HFFc6 (cell line): Measurements from ENCODE around the gene TTC8. TPM values are rescaled to one million over a fixed set of nuclear protein-coding genes. Genes with fewer than 3 reads are reported as not detected.

Source experiments
- DNase-seq: peaks from one replicate; pipeline ENCODE4 v3.0.0-alpha.2; 2018
- H3K27ac Mint-ChIP-seq: 2 replicates; pipeline ENCODE4 v1.8.0; 2020; ENCODE audit warnings: mild to moderate bottlenecking, mixed read lengths
- H3K27me3 Mint-ChIP-seq: 2 replicates; pipeline ENCODE4 v1.8.0; 2021; ENCODE audit warnings: mild to moderate bottlenecking, moderate library complexity, mixed read lengths; ENCODE audit not compliant: insufficient read depth
- H3K36me3 Mint-ChIP-seq: 2 replicates; pipeline ENCODE4 v1.8.0; 2021; ENCODE audit warnings: low read depth, mixed read lengths
- H3K4me1 Mint-ChIP-seq: 2 replicates; pipeline ENCODE4 v1.8.0; 2020; ENCODE audit warnings: low read depth, mixed read lengths
- H3K4me3 Mint-ChIP-seq: 2 replicates; pipeline ENCODE4 v1.8.0; 2020; ENCODE audit warnings: mild to moderate bottlenecking, moderate library complexity, mixed read lengths
- H3K9me3 Mint-ChIP-seq: 2 replicates; pipeline ENCODE4 v1.8.0; 2020; ENCODE audit warnings: mild to moderate bottlenecking, mixed read lengths
- total RNA-seq, 6 experiments: library from RNA; stranded (reverse); fragmentation: NEBNext Ultra II Directional; extraction: Animal tissue kit (Norgen Biotek cat#: 25700); gene quantifications; 2 replicates in 1 of 6; 3 replicates in 5 of 6; pipeline ENCODE4 v1.2.3, GENCODE V29; 2021
- TF ChIP-seq, protein P1 (sequence below): fragments of 200-600 bp; sonication (generic); IDR thresholded peaks from 2 replicates; pipeline ENCODE4 v1.5.0; 2021; ENCODE audit warnings: antibody characterized with exemption, mild to moderate bottlenecking

Gene TTC8
- total RNA-seq, 6 experiments from 2014 or later, result 51.3 to 70.0 (median 58.5) TPM

DNA sequence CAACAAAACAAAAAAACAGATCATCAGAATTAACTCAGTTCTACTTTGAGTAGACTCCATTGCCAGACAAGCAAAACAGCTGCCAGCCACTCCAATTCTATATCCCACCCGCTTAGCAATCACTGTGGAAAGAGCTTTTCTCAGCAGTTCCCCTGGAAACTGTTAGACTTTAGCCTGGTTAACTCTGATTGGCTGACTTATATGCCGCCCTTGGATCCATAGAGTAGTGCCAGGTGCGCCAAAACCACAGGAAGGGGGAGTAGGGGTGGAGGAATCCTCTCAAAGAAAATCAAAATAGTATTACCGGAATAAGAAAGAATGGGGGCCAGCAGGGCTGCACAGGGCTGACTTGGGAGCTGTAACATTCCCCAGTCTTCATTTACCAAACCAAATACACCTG lies 26.3 kb upstream of the TTC8 start:
- no peak for DNase-seq
- H3K27ac Mint-ChIP-seq, result no peak overlapping the region
- no peaks in the 10 kb centered on the region for H3K27me3 Mint-ChIP-seq
- H3K4me1 Mint-ChIP-seq, result peaks cover 23% of the 10 kb centered on the region
- H3K9me3 Mint-ChIP-seq, result no peaks in the 10 kb centered on the region; the same call in 1 of the 2 replicates
- H3K36me3 Mint-ChIP-seq, result peaks cover 5% of the 10 kb centered on the region; the same call in 1 of the 2 replicates
- TF ChIP-seq, protein P1, sequence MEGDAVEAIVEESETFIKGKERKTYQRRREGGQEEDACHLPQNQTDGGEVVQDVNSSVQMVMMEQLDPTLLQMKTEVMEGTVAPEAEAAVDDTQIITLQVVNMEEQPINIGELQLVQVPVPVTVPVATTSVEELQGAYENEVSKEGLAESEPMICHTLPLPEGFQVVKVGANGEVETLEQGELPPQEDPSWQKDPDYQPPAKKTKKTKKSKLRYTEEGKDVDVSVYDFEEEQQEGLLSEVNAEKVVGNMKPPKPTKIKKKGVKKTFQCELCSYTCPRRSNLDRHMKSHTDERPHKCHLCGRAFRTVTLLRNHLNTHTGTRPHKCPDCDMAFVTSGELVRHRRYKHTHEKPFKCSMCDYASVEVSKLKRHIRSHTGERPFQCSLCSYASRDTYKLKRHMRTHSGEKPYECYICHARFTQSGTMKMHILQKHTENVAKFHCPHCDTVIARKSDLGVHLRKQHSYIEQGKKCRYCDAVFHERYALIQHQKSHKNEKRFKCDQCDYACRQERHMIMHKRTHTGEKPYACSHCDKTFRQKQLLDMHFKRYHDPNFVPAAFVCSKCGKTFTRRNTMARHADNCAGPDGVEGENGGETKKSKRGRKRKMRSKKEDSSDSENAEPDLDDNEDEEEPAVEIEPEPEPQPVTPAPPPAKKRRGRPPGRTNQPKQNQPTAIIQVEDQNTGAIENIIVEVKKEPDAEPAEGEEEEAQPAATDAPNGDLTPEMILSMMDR, result no peak
- H3K4me3 Mint-ChIP-seq, result no peak overlapping the region

- Mint-ChIP-seq H3K36me3 (peaks cover 8% of the 10 kb centered on the region; the same call in 1 of the 2 replicates), H3K27ac (no peak overlapping the region), H3K4me3 (no peak overlapping the region), H3K4me1 (peaks cover 18% of the 10 kb centered on the region), H3K27me3 (no peaks in the 10 kb centered on the region), H3K9me3 (peaks cover 3% of the 10 kb centered on the region; the same call in 1 of the 2 replicates)
- no peak for DNase-seq
- TF ChIP-seq, protein P1, result no peak
Measured at GRCh38 chr14:88799522-88799921, 24.9 kb upstream of the TTC8 start.

- Mint-ChIP-seq H3K27me3 (peaks cover 1% of the 10 kb centered on the region; the same call in 1 of the 2 replicates), H3K4me3 (no peak overlapping the region)
- TF ChIP-seq, protein P1, result no peak
Measured at GRCh38 chr14:88802596-88802995, 21.9 kb upstream of the TTC8 start.

DNA sequence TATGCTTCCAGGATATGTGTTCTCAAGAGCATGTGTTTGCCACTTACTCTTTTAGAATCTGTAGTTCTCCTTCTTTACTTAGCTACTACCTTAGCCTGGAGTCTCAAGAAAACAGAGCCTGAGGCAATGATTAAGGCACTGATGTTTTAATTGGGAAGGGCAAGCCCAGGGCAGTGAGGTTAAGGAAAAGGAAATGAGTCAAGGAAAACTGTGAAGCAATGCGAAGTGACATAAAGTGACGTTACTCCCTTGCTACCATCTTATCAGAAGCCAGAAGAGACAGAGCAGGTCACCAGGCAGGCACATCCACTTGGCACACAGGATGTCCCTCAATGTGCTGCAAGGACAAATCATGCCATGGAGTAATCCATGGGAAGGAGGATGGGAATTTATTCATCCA lies 20.4 kb upstream of the TTC8 start:
- peaks cover 26% of the 10 kb centered on the region; the same call in 1 of the 2 replicates for H3K36me3 Mint-ChIP-seq
- peaks cover 21% of the 10 kb centered on the region for H3K9me3 Mint-ChIP-seq
- H3K27me3 Mint-ChIP-seq, result peaks cover 1% of the 10 kb centered on the region; the same call in 1 of the 2 replicates
- peak; percentile 44 for DNase-seq
- TF ChIP-seq, protein P1, result no peak
- no peak overlapping the region for H3K27ac Mint-ChIP-seq
- no peak overlapping the region for H3K4me3 Mint-ChIP-seq
- peaks cover 10% of the 10 kb centered on the region for H3K4me1 Mint-ChIP-seq

More at GRCh38 chr14:88802596-88802995, 21.9 kb upstream of the TTC8 start:
- peaks cover 10% of the 10 kb centered on the region for H3K4me1 Mint-ChIP-seq
- H3K27ac Mint-ChIP-seq, result no peak overlapping the region
- peaks cover 11% of the 10 kb centered on the region for H3K9me3 Mint-ChIP-seq
- no peak for DNase-seq
- H3K36me3 Mint-ChIP-seq, result peaks cover 20% of the 10 kb centered on the region; the same call in 1 of the 2 replicates

DNA sequence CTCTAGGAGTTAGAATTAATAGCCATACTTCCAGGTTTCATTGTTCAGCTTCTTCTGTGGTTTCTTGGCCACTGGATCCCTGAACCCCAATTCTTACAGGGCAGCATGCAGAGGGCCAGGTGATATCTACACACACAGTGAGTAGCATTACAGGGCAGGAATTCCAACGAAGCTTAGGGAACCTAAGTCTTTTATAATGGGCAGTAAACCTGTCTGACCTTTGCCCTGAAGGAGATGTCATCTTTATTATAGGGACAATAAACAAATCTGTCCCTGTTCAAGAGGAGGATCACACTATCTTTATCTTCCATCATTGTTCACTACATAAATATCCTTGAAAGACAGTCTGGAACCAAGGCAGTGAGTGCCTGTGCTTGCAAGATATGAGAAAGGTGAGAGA lies 20.0 kb upstream of the TTC8 start:
- Mint-ChIP-seq H3K27ac (no peak overlapping the region), H3K36me3 (peaks cover 31% of the 10 kb centered on the region; the same call in 1 of the 2 replicates), H3K27me3 (peaks cover 1% of the 10 kb centered on the region; the same call in 1 of the 2 replicates), H3K4me3 (no peak overlapping the region), H3K4me1 (peaks cover 10% of the 10 kb centered on the region), H3K9me3 (peaks cover 21% of the 10 kb centered on the region)
- no peak for DNase-seq
- TF ChIP-seq, protein P1, result no peak
